Esophagus squamous epithelium (tissue), 5 donors: ENCODE measurements around the gene IL6. TPM values are rescaled to one million over a fixed set of nuclear protein-coding genes. Genes with fewer than 3 reads are reported as not detected.

Experiments used
- DNase-seq: peaks from one replicate; lab custom pipeline; 2025; lab: John Stamatoyannopoulos, UW
- H3K27ac ChIP-seq, 4 donors: fragments of 200-600 bp; sonication (generic); one replicate each; pipeline ENCODE4 v1.5.1; 2016 to 2019; ENCODE audit warnings: mild to moderate bottlenecking in 1 of 4
- H3K27me3 ChIP-seq, 4 donors: fragments of 200-600 bp; sonication (generic); 1 replicate in 3 of 4; 2 replicates in 1 of 4; pipeline versions ENCODE4 v1.5.1 to v1.6.0; 2017 to 2021; ENCODE audit warnings: antibody characterized with exemption in 1 of 4
- H3K36me3 ChIP-seq, 3 donors: fragments of 200-600 bp; sonication (generic); one replicate each; pipeline ENCODE4 v1.5.1; 2016 to 2019
- H3K4me1 ChIP-seq, 3 donors: fragments of 200-600 bp; sonication (generic); one replicate each; pipeline ENCODE4 v1.5.1; 2017 to 2019
- H3K4me3 ChIP-seq, 4 donors: fragments of 200-600 bp; sonication (generic); 1 replicate in 3 of 4; 2 replicates in 1 of 4; pipeline ENCODE4 v1.5.1; 2016 to 2019; ENCODE audit warnings: mild to moderate bottlenecking in 2 of 4, moderate library complexity in 1 of 4
- H3K9me3 ChIP-seq, 3 donors: fragments of 200-600 bp; sonication (generic); one replicate each; pipeline ENCODE4 v1.5.1; 2016 to 2019
- POLR2A ChIP-seq, 4 donors: fragments of 450-650 bp; IDR thresholded peaks; one replicate each; pipeline ENCODE4 v1.6.1; 2017; ENCODE audit warnings: antibody characterized with exemption in 4 of 4, mild to moderate bottlenecking in 4 of 4, moderate library complexity in 3 of 4
- WGBS, 2 donors: methylation state at CpG; one replicate each; pipeline ENCODE4 v1.1.5; 2018; 5-methylcytosine and 5-hydroxymethylcytosine counted together
- intact Hi-C: fragments of 100-400 bp; cut with DNase I; formaldehyde crosslinking; loops from one replicate; pipeline ENCODE4 v1.15.0; 2022
- total RNA-seq, 4 donors: library from RNA; depleted of rRNA; stranded (reverse); fragments of >200 nt; gene quantifications; one replicate each; pipeline ENCODE4 v1.1.0, GENCODE V29; 2016
- TF ChIP-seq, protein P1 (sequence below), 6 experiments: fragments of 450-650 bp in 4 of 6; fragments of 200-600 bp in 2 of 6; sonication (generic) in 2 of 6; IDR thresholded peaks; one replicate each; pipeline ENCODE4 v1.5.1; 2016 to 2019; ENCODE audit warnings: antibody characterized with exemption in 6 of 6, mild to moderate bottlenecking in 4 of 6, moderate library complexity in 4 of 6
- donor health status: DM: yes; HTN: yes; CAD: no.

The IL6 gene
- total RNA-seq, 4 donors from 2014 or later = 0.95 TPM; not detected in 3

DNA sequence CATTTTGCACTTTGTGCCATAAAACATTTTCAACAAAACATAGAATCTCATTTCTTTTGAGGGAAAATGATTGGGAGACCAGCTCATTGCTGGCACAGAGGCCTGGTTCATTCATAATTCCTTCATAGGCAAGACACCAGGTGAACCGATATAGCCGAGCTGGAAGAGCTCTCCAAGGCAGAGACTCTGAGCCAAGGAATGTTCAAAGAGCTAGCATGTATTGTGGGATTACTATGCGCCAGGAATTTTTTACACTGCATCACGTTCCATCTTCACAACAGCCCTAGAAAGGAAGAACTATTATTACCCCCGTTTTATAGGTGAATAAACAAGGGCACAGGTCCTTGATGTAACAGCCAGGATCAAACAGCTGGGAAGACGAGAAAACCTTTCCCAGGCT, 2.1 kb upstream of the IL6 start:
- TF ChIP-seq POLR2A (IDR thresholded peaks at IDR 0.05) = no peak
- TF ChIP-seq, protein P1, sequence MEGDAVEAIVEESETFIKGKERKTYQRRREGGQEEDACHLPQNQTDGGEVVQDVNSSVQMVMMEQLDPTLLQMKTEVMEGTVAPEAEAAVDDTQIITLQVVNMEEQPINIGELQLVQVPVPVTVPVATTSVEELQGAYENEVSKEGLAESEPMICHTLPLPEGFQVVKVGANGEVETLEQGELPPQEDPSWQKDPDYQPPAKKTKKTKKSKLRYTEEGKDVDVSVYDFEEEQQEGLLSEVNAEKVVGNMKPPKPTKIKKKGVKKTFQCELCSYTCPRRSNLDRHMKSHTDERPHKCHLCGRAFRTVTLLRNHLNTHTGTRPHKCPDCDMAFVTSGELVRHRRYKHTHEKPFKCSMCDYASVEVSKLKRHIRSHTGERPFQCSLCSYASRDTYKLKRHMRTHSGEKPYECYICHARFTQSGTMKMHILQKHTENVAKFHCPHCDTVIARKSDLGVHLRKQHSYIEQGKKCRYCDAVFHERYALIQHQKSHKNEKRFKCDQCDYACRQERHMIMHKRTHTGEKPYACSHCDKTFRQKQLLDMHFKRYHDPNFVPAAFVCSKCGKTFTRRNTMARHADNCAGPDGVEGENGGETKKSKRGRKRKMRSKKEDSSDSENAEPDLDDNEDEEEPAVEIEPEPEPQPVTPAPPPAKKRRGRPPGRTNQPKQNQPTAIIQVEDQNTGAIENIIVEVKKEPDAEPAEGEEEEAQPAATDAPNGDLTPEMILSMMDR (IDR thresholded peaks at IDR 0.05) = no peak
- peaks cover 9 to 51% (median 15%) of the 10 kb centered on the region in 3 donors for H3K4me1 ChIP-seq

GRCh38 chr7:22725585-22725984, 1.4 kb upstream of the IL6 start:
- TF ChIP-seq POLR2A (IDR thresholded peaks at IDR 0.05) = no peak
- TF ChIP-seq, protein P1 (IDR thresholded peaks at IDR 0.05) = no peak
- H3K4me3 ChIP-seq = no peak overlapping the region
- H3K27me3 ChIP-seq = no peaks in the 10 kb centered on the region
- WGBS, 2 donors = 63 to 69% methylated on average over 9 of the region's 9 CpGs
- H3K9me3 ChIP-seq = no peaks in the 10 kb centered on the region
- intact Hi-C loops = loop anchor here (5.0 to 10.0 kb wide), 2 partner anchors 163 to 339 kb away; no protein-coding TSS in a partner anchor
- no peak for DNase-seq
- no peaks in the 10 kb centered on the region for H3K36me3 ChIP-seq
- no peak overlapping the region for H3K27ac ChIP-seq
- peaks cover 9 to 51% (median 15%) of the 10 kb centered on the region in 3 donors for H3K4me1 ChIP-seq

More for the DNA sequence above, 2.1 kb upstream of the IL6 start:
- no peaks in the 10 kb centered on the region for H3K36me3 ChIP-seq
- intact Hi-C loops = loop anchor here (5.0 to 10.0 kb wide), 2 partner anchors 163 to 340 kb away; no protein-coding TSS in a partner anchor
- H3K27me3 ChIP-seq = no peaks in the 10 kb centered on the region
- no peak overlapping the region for H3K27ac ChIP-seq
- no peak overlapping the region for H3K4me3 ChIP-seq
- DNase-seq = no peak
- H3K9me3 ChIP-seq = no peaks in the 10 kb centered on the region
- WGBS, 2 donors = 44 to 54% methylated on average over 6 of the region's 6 CpGs

GRCh38 chr7:22726345-22726906, 574 bp upstream of the IL6 start:
- 2 to 19% methylated on average over 8 of the region's 8 CpGs for WGBS, 2 donors
- TF ChIP-seq, protein P1 (IDR thresholded peaks at IDR 0.05) = peak; percentile 23 to 71 (median 46)
- TF ChIP-seq POLR2A (IDR thresholded peaks at IDR 0.05) = no peak
- peaks cover 9 to 56% (median 19%) of the 10 kb centered on the region in 3 donors for H3K4me1 ChIP-seq

GRCh38 chr7:22727714-22728035, 675 bp downstream of the IL6 start:
- no peak for DNase-seq
- 62 to 85% methylated on average over 3 of the region's 3 CpGs for WGBS, 2 donors
- intact Hi-C loops = loop anchor here (5.0 to 10.0 kb wide), 2 partner anchors 165 to 337 kb away; no protein-coding TSS in a partner anchor
- no peak for TF ChIP-seq POLR2A (IDR thresholded peaks at IDR 0.05)
- TF ChIP-seq, protein P1 (IDR thresholded peaks at IDR 0.05) = no peak
- Histone ChIP-seq H3K4me3 (peak overlapping the region in 3 of 4 donors; percentile 32 to 62 (median 35)), H3K36me3 (no peaks in the 10 kb centered on the region), H3K27me3 (no peaks in the 10 kb centered on the region), H3K27ac (peak overlapping the region; percentile 12 to 89 (median 73)), H3K9me3 (no peaks in the 10 kb centered on the region), H3K4me1 (peaks cover 9 to 49% (median 19%) of the 10 kb centered on the region in 3 donors)

More at GRCh38 chr7:22726345-22726906, 574 bp upstream of the IL6 start:
- H3K9me3 ChIP-seq = no peaks in the 10 kb centered on the region
- intact Hi-C loops = loop anchor here (5.0 to 10.0 kb wide), 2 partner anchors 164 to 338 kb away; no protein-coding TSS in a partner anchor
- peak overlapping the region in 3 of 4 donors; percentile 32 to 62 (median 35) for H3K4me3 ChIP-seq
- no peak for DNase-seq
- H3K27ac ChIP-seq = peak overlapping the region; percentile 44 to 84 (median 66)
- H3K36me3 ChIP-seq = no peaks in the 10 kb centered on the region
- no peaks in the 10 kb centered on the region for H3K27me3 ChIP-seq

GRCh38 chr7:22728401-22729029, 1.5 kb downstream of the IL6 start:
- intact Hi-C loops = loop anchor here (5.0 to 10.0 kb wide), 2 partner anchors 166 to 336 kb away; no protein-coding TSS in a partner anchor
- TF ChIP-seq, protein P1 (IDR thresholded peaks at IDR 0.05) = peak in 4 of 6 experiments; percentile 14 to 60 (median 36)
- TF ChIP-seq POLR2A (IDR thresholded peaks at IDR 0.05) = no peak
- Histone ChIP-seq H3K4me3 (peak overlapping the region in 1 of 4 donors; percentile 62), H3K4me1 (peaks cover 5 to 41% (median 15%) of the 10 kb centered on the region in 3 donors), H3K27me3 (no peaks in the 10 kb centered on the region), H3K9me3 (no peaks in the 10 kb centered on the region), H3K27ac (peak overlapping the region in 3 of 4 donors; percentile 62 to 89 (median 84)), H3K36me3 (no peaks in the 10 kb centered on the region)
- no peak for DNase-seq
- WGBS, 2 donors = 88 to 94% methylated on average over 1 of the region's 1 CpG
